DMS53 treated with DMSO at 0.1 percent for 48 hours (cell line): Measurements from ENCODE around the gene NCF4.

Source experiments
- DNase-seq: peaks from one replicate; lab custom pipeline; 2025; ENCODE audit not compliant: unreplicated experiment; lab: John Stamatoyannopoulos, UW

NCF4 gene

GRCh38 chr22:36893262-36893661 is 32.5 kb downstream of the NCF4 start:
- no peak for DNase-seq

GRCh38 chr22:36894266-36894665 is 33.5 kb downstream of the NCF4 start:
- DNase-seq: no peak

GRCh38 chr22:36897611-36898010 is 36.8 kb downstream of the NCF4 start:
- no peak for DNase-seq

GRCh38 chr22:36898690-36899089 is 37.9 kb downstream of the NCF4 start:
- no peak for DNase-seq

DNA sequence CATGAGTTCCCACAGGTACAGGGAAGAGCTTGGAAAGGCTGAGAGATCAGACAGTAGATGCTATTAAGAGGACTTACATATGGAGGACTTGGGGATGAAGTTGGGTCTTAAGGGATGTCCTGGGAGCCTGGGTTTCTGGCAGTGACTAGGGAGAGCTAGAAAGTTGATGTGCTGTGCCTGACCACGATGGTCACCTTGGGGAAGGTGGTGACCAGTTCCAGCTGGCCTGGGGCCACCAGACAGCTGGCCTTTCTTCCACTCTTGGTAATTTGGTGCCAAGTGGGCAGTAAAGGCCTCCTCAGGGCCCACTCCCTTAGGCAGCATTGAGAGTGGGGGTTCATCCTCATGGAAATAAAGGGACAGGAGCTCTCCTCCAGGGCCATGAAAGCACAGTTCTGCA is 38.7 kb downstream of the NCF4 start:
- DNase-seq: no peak

- no peak for DNase-seq
Observed at GRCh38 chr22:36900225-36900624, 39.4 kb downstream of the NCF4 start.

GRCh38 chr22:36900880-36901279 is 40.1 kb downstream of the NCF4 start:
- DNase-seq: no peak

GRCh38 chr22:36901411-36902142 is 40.8 kb downstream of the NCF4 start:
- no peak for DNase-seq

DNA sequence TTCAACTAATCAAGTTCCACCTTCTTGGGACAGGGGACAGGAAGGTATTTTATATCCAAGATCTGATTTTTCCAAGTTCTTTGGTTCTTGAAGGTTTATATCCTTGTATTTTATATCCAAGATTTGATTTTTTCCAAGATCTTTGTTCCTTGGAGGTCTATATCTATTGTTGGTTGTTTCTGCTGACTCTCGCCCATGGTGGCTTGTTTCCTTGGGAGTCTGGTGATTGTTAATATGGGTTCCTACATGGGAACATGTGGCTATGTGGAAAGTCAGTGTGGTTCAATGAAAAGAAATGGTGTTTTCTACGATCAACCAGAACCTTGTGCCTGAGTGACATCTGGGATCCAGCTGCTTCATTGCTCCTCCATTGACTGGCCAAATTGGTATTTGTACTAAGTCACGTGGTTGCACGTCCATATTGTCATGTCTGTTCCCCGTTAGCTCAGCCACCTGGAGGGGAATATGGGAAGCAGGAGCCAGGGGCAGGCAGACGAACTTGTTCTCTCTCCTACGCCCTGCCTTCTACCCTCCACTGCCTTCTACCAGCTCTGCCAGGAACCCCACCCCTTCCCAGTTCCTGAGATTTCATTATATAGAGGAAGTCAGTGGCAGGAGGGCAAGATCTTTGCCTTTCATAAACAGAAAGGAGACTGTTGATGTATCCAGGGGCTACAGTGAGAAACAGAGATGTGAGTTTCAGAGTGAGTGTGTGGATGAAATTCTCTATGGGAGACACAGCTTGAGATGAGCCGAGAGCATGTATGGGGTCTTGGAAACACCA is 41.5 kb downstream of the NCF4 start:
- no peak for DNase-seq

GRCh38 chr22:36904260-36904880 is 43.6 kb downstream of the NCF4 start:
- no peak for DNase-seq

DNA sequence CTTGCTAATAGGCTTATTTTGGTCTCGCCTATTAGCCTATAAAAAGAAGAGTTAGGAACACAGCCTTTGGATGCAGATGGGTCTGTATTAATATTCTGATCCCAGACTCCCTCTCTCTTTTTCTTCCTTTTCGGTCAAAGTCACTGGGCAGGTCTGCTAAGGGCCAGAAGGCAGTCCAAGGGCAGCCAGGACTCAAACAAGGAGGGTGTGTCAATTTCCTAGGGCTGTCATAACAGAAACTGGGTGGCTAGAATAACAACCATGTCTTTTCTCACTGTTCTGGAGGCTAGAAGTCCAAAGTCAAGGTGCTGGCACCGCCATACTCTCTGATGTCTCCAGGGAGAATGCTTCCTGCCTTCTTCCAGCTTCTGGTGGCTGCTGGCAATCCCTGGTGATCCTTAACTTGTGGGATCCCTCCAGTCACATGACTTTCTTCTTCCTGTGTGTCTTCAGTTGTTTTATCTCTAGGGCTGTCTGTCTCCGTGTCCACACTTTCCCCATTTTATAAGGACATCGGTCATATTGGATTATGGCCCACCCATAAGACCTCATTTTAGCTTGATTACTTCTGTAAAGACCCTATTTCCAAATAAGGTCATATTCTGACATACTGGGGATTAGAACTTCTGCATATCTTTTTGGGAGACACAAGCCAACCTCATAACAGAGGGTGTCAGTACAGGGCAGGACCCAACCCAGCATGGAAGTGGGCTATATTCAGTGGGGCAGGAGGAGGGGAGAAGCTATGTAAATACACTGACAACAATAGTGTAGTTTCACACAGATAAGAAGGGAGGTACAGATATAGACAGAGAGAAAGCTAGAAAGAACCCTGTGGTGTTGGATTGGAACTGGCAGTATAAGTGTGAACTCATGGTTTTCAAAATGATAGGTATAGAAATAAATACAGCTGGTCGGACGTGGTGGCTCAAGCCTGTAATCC is 46.7 kb downstream of the NCF4 start:
- DNase-seq: no peak

GRCh38 chr22:36910461-36910860 is 49.7 kb downstream of the NCF4 start:
- no peak for DNase-seq

DNA sequence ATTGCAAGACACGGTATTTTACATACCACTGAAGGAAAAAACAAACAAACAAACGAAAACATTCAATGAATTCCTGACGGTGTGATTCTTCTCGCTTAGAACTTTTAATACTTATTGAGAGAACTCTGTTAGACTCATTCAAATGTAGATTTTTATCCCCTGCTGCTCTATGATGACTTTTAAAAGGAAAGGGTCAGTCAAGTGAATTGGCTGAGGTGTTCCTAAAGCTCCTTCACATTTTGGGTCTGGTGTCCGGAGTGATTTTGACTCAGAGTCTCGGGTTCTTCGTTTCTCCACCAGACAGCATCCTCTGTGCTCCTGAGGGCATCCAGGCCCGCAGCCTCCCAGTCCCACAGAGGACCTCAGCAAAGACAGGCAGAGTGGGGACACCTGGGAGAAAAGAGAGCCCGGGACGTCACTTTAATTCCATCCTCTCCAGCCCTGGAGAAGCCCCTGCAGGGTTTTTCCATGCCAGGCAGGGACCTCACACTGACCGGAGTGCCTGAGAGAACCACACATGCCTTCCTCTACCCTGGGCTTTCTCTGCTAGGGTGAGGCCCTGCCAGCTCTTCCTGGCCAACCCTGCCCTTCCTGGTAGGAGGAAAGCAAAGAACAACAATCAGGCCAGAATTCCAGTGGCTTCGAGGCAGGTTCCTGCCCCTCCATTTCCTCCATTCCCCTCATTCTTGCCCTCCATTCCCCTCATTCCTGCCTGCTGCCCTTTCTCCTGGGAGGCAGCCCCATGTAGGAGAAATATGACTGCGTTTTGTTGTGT is 51.3 kb downstream of the NCF4 start:
- no peak for DNase-seq

- DNase-seq: no peak
Observed at GRCh38 chr22:36912694-36913426, 52.1 kb downstream of the NCF4 start.

DNA sequence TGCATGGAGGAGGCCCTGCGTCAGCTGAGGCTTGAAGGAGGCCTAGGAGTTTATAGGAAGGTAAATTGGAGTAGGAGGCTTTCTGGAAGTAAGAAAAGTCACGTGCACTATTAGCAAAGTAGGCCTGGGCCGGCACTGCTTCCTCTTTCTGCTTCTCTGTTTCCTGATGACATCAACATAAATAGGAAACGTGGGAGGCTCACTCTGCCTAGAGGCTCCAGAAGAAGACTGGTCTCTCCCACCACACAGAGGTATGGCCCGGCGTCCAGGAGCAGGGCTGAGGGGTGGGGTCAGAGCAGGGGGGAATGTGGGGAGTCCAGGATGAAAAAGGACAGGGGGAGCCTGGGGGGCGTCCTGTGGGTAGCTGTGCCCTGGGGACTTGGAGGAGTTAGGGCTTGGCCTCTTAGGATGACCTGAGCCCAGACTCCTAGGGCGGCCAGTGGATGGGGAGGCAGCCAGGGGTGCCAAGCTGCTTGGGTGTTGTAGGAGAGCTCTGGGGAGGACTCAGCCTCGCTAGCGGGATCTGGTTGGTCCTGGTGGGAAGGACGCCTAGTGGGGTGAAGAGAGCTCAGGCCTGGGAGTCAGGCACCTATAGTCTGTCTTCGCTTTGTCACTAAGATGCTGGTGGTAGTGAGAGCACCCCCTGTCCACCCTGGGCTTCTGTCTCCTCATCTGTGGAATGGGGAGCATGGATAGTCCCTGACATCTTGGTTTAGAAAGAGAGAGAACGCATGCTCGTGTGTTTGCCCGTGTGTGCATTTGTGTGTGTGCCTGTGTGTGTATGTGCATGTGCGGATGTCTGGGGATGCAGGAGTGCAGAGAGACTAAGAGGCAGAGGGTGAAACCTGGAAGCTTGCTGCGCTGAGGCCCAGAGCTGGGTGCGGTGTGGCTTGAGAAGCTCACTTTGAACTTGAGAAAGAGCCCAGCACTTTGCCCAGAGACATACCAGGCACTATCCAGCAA is 52.9 kb downstream of the NCF4 start, which contains the start of gene CSF2RB:
Gene CSF2RB, plus strand, starts transcription at position 202 of the 963 bp plus-strand sequence. CDS start 8,580 bp downstream, outside the sequence.
- no peak for DNase-seq

GRCh38 chr22:36914390-36914752 is 53.6 kb downstream of the NCF4 start:
- DNase-seq: no peak

DNA sequence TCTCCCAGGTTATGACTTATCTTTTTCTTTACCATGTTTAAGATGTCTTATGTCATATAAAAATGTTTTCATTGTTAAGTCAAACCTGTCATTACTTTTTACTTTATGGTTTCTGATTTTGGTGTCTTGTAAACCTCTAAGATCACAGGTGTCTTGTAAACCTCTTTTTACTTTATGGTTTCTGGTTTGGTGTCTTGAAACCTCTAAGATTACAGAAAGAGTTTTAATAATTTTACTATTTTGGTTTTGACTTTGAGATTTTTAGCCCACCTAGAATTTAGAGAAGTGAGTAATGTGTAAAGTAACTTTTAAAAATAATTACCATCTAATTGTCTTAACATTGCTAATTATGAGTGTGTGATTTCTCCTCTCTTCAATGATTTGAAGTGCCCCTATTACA is 55.2 kb downstream of the NCF4 start:
- no peak for DNase-seq

DNA sequence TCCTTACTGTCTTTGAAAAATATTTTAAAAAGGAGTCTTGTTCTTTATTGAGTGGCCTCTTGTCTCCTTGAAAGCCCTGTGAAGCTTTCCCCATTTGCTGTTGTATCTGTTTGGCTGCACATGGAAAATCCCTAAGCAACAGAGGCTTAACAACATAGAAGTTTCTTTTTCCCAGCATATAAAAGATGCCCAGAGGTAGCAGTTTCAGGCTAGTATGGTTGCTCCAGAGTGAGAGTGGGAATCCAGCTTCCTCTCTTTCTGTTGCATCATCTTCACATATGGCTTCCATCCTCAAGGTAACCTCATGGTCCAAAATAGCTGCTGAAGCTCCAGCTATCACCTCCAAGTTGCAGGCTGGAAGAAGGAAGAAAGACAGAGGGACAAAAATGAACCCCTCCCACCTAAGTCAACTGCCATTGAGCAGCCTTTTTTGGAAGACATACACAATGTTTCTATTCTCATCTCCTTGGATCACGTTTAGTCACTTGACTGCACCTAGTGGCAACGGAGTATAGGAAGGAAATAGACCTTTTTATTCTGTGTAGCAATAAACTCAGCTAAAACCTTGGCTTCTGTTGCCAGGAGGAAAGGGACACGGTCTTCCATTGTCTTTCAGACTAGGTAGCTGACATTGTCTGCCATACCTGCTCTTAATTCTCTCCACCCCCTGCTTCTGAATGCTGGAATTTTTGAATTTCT is 57.9 kb downstream of the NCF4 start:
- no peak for DNase-seq
